Fibroblast of lung (primary cell): ENCODE measurements around the gene DAPK3. TPM values are rescaled to one million over a fixed set of nuclear protein-coding genes. Genes with fewer than 3 reads are reported as not detected.
A peak's percentile ranks its signal among the peaks of the same experiment; 100 is the strongest.

Source experiments
- DNase-seq, 2 donors: peaks; one replicate each; pipeline versions ENCODE4 v3.0.0 to v3.0.0-alpha.2; 2010; ENCODE audit warnings: low read depth in 2 of 2
- H2AFZ ChIP-seq: 2 replicates; pipeline ENCODE4 v1.5.1; 2012; ENCODE audit warnings: low read length, control low read depth, inconsistent platforms
- H3K27ac ChIP-seq: 2 replicates; pipeline ENCODE4 v1.5.1; 2011; ENCODE audit warnings: low read length, control low read depth; ENCODE audit not compliant: insufficient read depth
- H3K27me3 ChIP-seq: 2 replicates; pipeline ENCODE4 v1.5.1; 2011; ENCODE audit warnings: mild to moderate bottlenecking, low read length; ENCODE audit not compliant: control insufficient read depth, insufficient read depth
- H3K36me3 ChIP-seq: 2 replicates; pipeline ENCODE4 v1.5.1; 2011; ENCODE audit warnings: low read length; ENCODE audit not compliant: control insufficient read depth, insufficient read depth
- H3K4me1 ChIP-seq: 2 replicates; pipeline ENCODE4 v1.5.1; 2011; ENCODE audit warnings: low read length; ENCODE audit not compliant: control insufficient read depth, insufficient read depth; ENCODE audit errors: extremely low read depth
- H3K4me2 ChIP-seq: 2 replicates; pipeline ENCODE4 v1.5.1; 2011; ENCODE audit warnings: low read length, control low read depth; ENCODE audit not compliant: insufficient read depth; ENCODE audit errors: extremely low read depth
- H3K4me3 ChIP-seq, 4 experiments: fragments of 200-600 bp in 1 of 4; sonication (generic) in 1 of 4; replicated peaks in 1 of 4; 2 replicates each; pipeline ENCODE4 v1.5.1; 2011 to 2016; ENCODE audit warnings: low read length in 4 of 4, low read depth in 3 of 4, mild to moderate bottlenecking in 3 of 4, control low read depth in 2 of 4, inconsistent platforms in 1 of 4, mixed read lengths in 1 of 4; ENCODE audit not compliant: insufficient read depth in 1 of 4; ENCODE audit errors: control extremely low read depth in 1 of 4
- H3K79me2 ChIP-seq: 2 replicates; pipeline ENCODE4 v1.5.1; 2012; ENCODE audit warnings: mild to moderate bottlenecking, low read length, inconsistent platforms; ENCODE audit not compliant: control insufficient read depth, insufficient read depth
- H3K9ac ChIP-seq: 2 replicates; pipeline ENCODE4 v1.5.1; 2011; ENCODE audit warnings: mild to moderate bottlenecking, low read length, control low read depth; ENCODE audit not compliant: insufficient read depth
- H3K9me3 ChIP-seq: 2 replicates; pipeline ENCODE4 v1.5.1; 2012; ENCODE audit warnings: low read depth, low read length; ENCODE audit not compliant: control insufficient read depth, insufficient read depth
- H4K20me1 ChIP-seq: 2 replicates; pipeline ENCODE4 v1.5.1; 2011; ENCODE audit warnings: low read length; ENCODE audit not compliant: control insufficient read depth, insufficient read depth; ENCODE audit errors: extremely low read depth
- EZH2 ChIP-seq: IDR thresholded peaks from 2 replicates; pipeline ENCODE4 v1.5.1; 2012; ENCODE audit warnings: low read length, control low read depth, mild to moderate bottlenecking; ENCODE audit errors: missing control alignments
- polyA plus RNA-seq, 2 donors: library from polyadenylated mRNA; depleted of rRNA in 1 of 2; stranded (reverse) in 1 of 2; unstranded in 1 of 2; fragments of >200 nt; gene quantifications; 2 replicates each; pipeline ENCODE4 v1.2.1, GENCODE V29; 2011 to 2012; ENCODE audit warnings: missing spikeins in 1 of 2
- total RNA-seq: library from RNA; depleted of rRNA; stranded (reverse); fragments of >200 nt; gene quantifications from 2 replicates; pipeline ENCODE4 v1.2.1, GENCODE V29; 2014
- TF ChIP-seq, protein P1 (sequence below), 2 donors: IDR thresholded peaks in 1 of 2; conservative IDR thresholded peaks in 1 of 2; 1 replicate in 1 of 2; 2 replicates in 1 of 2; pipeline ENCODE4 v1.5.1; 2011 to 2012; ENCODE audit warnings: low read length in 2 of 2, control low read depth in 1 of 2, inconsistent platforms in 1 of 2, low read depth in 1 of 2, mild to moderate bottlenecking in 1 of 2

DAPK3 gene
- total and polyA plus RNA-seq, 2 donors (not counting 1 experiment from before 2014, with no cell fraction given), result 69.8 to 114 TPM

DNA sequence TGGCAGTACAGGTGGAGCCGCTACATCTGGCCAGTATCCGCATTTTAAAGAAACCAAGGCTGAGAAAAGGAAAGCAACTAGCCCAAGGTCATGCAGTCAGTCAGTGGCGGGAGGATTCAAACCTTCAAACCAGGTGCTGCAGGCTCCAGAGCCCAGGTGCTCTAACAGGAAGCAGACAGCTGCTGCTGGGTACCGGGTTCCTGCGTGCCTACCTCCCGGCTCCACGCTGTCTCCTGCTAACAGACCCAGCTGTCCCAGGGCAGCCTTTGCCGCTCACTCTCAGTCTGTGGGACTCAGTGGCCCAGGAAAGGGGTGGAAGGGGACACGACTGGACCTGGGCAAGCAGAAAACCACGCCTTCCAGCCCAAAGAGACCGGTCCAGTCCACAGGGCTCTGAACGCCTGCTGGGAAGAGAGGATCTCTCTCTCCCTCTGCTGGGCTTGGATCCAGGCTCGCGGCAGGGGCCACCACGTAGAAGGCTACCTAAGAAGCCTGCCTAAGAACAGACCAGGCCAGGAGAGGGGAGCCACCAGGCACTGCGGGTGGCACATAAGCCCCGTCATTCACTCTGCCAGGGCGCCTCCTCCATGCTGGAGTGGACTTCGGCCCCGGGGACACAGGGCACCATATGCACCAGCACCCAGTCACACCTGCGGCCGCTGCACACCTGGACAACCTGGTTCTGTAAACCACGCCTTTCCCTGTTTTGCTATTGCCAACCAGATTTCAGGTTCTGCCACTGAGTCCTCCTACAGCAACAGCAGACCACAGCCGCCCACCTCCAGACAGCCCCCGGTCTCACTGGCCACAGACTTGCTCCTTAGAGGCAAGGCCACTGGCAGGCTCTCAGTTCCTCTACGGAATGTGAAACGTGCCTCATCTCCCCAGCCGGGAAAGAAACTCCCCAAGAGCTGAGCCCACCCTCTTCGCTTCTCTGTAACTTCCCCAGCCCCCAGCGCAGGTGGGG lies 4.6 kb downstream of the DAPK3 start:
- no peak overlapping the region for H3K27ac ChIP-seq

DNA sequence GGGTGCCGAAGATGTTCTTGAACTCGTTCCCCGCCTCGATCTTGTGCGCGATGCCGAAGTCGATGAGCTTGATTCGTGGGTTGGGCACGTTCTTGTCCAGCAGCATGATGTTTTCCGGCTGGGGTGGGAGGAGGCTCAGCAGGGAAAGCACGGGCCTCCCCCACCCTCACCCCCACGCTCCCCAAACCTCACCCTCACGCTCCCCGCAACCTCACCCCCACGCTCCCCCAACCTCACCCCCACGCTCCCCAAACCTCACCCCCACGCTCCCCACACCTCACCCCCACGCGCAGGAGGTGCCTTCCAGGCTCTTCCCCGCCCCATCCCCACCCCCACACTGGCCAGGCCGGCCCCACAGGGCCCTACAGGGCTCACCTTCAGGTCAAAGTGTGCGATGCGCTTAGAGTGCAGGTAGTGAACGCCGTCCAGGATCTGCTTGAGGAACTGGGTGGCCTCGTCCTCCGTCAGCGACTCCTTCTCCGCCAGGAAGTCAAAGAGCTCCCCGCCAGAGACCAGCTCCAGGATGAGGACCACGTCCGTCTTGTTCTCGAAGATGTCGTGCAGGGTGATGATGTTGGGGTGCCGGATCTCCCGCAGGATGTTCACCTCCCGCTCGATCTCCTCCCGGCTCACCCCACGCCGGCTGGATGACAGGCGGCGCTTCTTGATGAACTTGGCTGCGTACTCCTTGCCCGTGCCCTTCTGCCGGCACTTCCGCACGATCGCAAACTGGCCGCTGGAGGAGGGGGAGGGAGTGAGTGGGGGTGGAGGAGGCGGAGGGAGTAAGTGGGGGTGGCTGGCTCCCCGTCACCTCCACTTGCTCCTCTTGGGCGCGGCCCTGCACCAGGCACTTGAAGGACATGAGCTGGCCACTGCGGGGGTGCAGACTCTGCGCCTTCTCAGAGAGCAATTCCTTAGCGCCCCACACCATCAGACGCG lies 6.4 kb downstream of the DAPK3 start:
- no peak overlapping the region for H3K9ac ChIP-seq
- H3K36me3 ChIP-seq, result peaks cover 44% of the 10 kb centered on the region
- no peak overlapping the region for H3K4me3 ChIP-seq
- H3K27ac ChIP-seq, result no peak overlapping the region
- no peak for DNase-seq
- TF ChIP-seq, protein P1, sequence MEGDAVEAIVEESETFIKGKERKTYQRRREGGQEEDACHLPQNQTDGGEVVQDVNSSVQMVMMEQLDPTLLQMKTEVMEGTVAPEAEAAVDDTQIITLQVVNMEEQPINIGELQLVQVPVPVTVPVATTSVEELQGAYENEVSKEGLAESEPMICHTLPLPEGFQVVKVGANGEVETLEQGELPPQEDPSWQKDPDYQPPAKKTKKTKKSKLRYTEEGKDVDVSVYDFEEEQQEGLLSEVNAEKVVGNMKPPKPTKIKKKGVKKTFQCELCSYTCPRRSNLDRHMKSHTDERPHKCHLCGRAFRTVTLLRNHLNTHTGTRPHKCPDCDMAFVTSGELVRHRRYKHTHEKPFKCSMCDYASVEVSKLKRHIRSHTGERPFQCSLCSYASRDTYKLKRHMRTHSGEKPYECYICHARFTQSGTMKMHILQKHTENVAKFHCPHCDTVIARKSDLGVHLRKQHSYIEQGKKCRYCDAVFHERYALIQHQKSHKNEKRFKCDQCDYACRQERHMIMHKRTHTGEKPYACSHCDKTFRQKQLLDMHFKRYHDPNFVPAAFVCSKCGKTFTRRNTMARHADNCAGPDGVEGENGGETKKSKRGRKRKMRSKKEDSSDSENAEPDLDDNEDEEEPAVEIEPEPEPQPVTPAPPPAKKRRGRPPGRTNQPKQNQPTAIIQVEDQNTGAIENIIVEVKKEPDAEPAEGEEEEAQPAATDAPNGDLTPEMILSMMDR (conservative IDR thresholded peaks at IDR 0.05 in 1 of 2, IDR thresholded peaks at IDR 0.05 in 1 of 2; ENCODE audit: low read depth in 1 of 2, low read length in 2 of 2), result no peak
- TF ChIP-seq EZH2, result no peak
- H3K79me2 ChIP-seq, result peaks cover 50% of the 10 kb centered on the region
- no peaks in the 10 kb centered on the region for H3K9me3 ChIP-seq
- no peaks in the 10 kb centered on the region for H3K27me3 ChIP-seq
- no peaks in the 10 kb centered on the region for H4K20me1 ChIP-seq
- H2AFZ ChIP-seq, result no peak overlapping the region
- H3K4me1 ChIP-seq, result peaks cover 15% of the 10 kb centered on the region
- no peak overlapping the region for H3K4me2 ChIP-seq

More for the DNA sequence above, 4.6 kb downstream of the DAPK3 start:
- H3K4me1 ChIP-seq, result peaks cover 15% of the 10 kb centered on the region
- H4K20me1 ChIP-seq, result no peaks in the 10 kb centered on the region
- H3K36me3 ChIP-seq, result peaks cover 40% of the 10 kb centered on the region
- no peak overlapping the region for H3K9ac ChIP-seq
- H3K4me2 ChIP-seq, result peak overlapping the region; percentile 59
- no peaks in the 10 kb centered on the region for H3K9me3 ChIP-seq
- DNase-seq, result no peak
- no peak overlapping the region for H2AFZ ChIP-seq
- TF ChIP-seq EZH2, result no peak
- TF ChIP-seq, protein P1 (conservative IDR thresholded peaks at IDR 0.05 in 1 of 2, IDR thresholded peaks at IDR 0.05 in 1 of 2; ENCODE audit: low read depth in 1 of 2, low read length in 2 of 2), result no peak
- no peaks in the 10 kb centered on the region for H3K27me3 ChIP-seq
- no peak overlapping the region for H3K4me3 ChIP-seq
- H3K79me2 ChIP-seq, result peaks cover 63% of the 10 kb centered on the region
